ENCODE results near the gene DDO. TPM values are rescaled to one million over a fixed set of nuclear protein-coding genes. Genes with fewer than 3 reads are reported as not detected.

Gene DDO
- polyA plus RNA-seq, 1 donor from 2014 or later: not detected

DNA sequence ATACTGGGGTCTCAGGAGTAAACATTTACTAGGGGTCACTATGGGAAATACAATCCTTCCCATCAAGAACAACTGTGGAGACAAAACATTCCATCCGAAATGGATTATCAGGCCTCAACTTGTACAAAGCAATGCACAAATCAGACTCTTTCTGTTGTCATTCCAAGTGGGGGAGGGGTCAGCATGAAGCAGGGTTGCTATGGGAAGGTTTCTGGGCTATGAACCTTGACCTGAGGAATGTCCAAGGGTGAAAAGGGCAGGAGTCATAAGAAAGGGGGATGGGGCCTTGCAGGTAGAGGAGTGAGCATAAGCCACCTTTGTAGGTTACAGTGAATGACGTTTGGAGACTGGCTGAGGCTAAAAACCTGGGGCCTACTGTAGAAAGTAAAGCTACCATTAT lies 60.4 kb downstream of the DDO start:
- H3K79me2 ChIP-seq (replicated peaks; ENCODE audit: insufficient read depth, low read length): no peaks in the 10 kb centered on the region
- H3K27ac ChIP-seq (ENCODE audit: low read length): no peak overlapping the region
- H3F3A ChIP-seq (ENCODE audit: insufficient read depth, low read length, poor library complexity, severe bottlenecking): no peaks in the 10 kb centered on the region
- no peaks in the 10 kb centered on the region for H3K9me3 ChIP-seq (ENCODE audit: low read length)
- H3K36me3 ChIP-seq (ENCODE audit: insufficient read depth, low read length): no peaks in the 10 kb centered on the region
- H3K9ac ChIP-seq (ENCODE audit: low read length): no peak overlapping the region
- H3K9me2 ChIP-seq (ENCODE audit: insufficient read depth, low read length): no peaks in the 10 kb centered on the region
- no peak overlapping the region for H2AFZ ChIP-seq (ENCODE audit: low read depth, low read length)
- no peak overlapping the region for H3K4me2 ChIP-seq (ENCODE audit: low read length)
- no peak overlapping the region for H3K4me3 ChIP-seq (ENCODE audit: low read length)
- no peaks in the 10 kb centered on the region for H4K20me1 ChIP-seq (ENCODE audit: insufficient read depth)
- peaks cover 18% of the 10 kb centered on the region for H3K27me3 ChIP-seq (ENCODE audit: insufficient read depth, low read depth, low read length)
- TF ChIP-seq RAD21 (conservative IDR thresholded peaks at IDR 0.05) (no peak), EZH2 (IDR thresholded peaks at IDR 0.05; ENCODE audit: borderline replicate concordance, insufficient read depth, low read length, poor library complexity, severe bottlenecking) (no peak), TAF1 (IDR thresholded peaks at IDR 0.05; ENCODE audit: low read depth) (no peak), EP300 (conservative IDR thresholded peaks at IDR 0.05; ENCODE audit: poor library complexity, severe bottlenecking) (no peak), POLR2AphosphoS5 (IDR thresholded peaks at IDR 0.05) (no peak), SMC3 (conservative IDR thresholded peaks at IDR 0.05; ENCODE audit: poor library complexity) (no peak), MXI1 (conservative IDR thresholded peaks at IDR 0.05; ENCODE audit: poor library complexity, severe bottlenecking) (no peak)
- TF ChIP-seq, protein P1, sequence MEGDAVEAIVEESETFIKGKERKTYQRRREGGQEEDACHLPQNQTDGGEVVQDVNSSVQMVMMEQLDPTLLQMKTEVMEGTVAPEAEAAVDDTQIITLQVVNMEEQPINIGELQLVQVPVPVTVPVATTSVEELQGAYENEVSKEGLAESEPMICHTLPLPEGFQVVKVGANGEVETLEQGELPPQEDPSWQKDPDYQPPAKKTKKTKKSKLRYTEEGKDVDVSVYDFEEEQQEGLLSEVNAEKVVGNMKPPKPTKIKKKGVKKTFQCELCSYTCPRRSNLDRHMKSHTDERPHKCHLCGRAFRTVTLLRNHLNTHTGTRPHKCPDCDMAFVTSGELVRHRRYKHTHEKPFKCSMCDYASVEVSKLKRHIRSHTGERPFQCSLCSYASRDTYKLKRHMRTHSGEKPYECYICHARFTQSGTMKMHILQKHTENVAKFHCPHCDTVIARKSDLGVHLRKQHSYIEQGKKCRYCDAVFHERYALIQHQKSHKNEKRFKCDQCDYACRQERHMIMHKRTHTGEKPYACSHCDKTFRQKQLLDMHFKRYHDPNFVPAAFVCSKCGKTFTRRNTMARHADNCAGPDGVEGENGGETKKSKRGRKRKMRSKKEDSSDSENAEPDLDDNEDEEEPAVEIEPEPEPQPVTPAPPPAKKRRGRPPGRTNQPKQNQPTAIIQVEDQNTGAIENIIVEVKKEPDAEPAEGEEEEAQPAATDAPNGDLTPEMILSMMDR (IDR thresholded peaks at IDR 0.05; ENCODE audit: poor library complexity, severe bottlenecking): no peak
- TF ChIP-seq, protein P2, sequence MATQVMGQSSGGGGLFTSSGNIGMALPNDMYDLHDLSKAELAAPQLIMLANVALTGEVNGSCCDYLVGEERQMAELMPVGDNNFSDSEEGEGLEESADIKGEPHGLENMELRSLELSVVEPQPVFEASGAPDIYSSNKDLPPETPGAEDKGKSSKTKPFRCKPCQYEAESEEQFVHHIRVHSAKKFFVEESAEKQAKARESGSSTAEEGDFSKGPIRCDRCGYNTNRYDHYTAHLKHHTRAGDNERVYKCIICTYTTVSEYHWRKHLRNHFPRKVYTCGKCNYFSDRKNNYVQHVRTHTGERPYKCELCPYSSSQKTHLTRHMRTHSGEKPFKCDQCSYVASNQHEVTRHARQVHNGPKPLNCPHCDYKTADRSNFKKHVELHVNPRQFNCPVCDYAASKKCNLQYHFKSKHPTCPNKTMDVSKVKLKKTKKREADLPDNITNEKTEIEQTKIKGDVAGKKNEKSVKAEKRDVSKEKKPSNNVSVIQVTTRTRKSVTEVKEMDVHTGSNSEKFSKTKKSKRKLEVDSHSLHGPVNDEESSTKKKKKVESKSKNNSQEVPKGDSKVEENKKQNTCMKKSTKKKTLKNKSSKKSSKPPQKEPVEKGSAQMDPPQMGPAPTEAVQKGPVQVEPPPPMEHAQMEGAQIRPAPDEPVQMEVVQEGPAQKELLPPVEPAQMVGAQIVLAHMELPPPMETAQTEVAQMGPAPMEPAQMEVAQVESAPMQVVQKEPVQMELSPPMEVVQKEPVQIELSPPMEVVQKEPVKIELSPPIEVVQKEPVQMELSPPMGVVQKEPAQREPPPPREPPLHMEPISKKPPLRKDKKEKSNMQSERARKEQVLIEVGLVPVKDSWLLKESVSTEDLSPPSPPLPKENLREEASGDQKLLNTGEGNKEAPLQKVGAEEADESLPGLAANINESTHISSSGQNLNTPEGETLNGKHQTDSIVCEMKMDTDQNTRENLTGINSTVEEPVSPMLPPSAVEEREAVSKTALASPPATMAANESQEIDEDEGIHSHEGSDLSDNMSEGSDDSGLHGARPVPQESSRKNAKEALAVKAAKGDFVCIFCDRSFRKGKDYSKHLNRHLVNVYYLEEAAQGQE (IDR thresholded peaks at IDR 0.05; ENCODE audit: borderline replicate concordance): no peak

DNA sequence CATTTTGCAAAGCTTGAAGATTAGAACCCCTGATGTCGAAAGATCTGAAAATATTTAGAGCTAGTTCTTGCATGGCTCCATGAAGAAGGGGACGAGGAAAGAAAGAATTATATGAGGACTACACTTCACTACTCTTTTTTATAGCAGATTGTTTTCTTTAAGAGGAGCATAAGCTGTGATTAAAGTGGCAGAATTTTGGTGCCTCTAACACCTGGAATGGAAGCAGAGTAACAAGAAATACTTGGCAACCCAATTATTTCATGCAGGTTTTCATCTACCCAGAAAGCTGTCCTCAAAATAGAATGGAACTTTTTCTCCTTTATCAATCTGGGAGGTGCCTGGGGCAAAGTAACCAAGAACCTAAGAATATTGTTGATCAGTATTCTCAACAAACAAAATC lies 61.2 kb downstream of the DDO start:
- no peaks in the 10 kb centered on the region for H3F3A ChIP-seq (ENCODE audit: insufficient read depth, low read length, poor library complexity, severe bottlenecking)
- H4K20me1 ChIP-seq (ENCODE audit: insufficient read depth): no peaks in the 10 kb centered on the region
- H3K9me2 ChIP-seq (ENCODE audit: insufficient read depth, low read length): no peaks in the 10 kb centered on the region
- H2AFZ ChIP-seq (ENCODE audit: low read depth, low read length): no peak overlapping the region
- no peak overlapping the region for H3K9ac ChIP-seq (ENCODE audit: low read length)
- TF ChIP-seq TAF1 (IDR thresholded peaks at IDR 0.05; ENCODE audit: low read depth) (no peak), MXI1 (conservative IDR thresholded peaks at IDR 0.05; ENCODE audit: poor library complexity, severe bottlenecking) (no peak), EP300 (conservative IDR thresholded peaks at IDR 0.05; ENCODE audit: poor library complexity, severe bottlenecking) (no peak), POLR2AphosphoS5 (IDR thresholded peaks at IDR 0.05) (no peak), SMC3 (conservative IDR thresholded peaks at IDR 0.05; ENCODE audit: poor library complexity) (no peak), EZH2 (IDR thresholded peaks at IDR 0.05; ENCODE audit: borderline replicate concordance, insufficient read depth, low read length, poor library complexity, severe bottlenecking) (no peak), RAD21 (conservative IDR thresholded peaks at IDR 0.05) (no peak)
- TF ChIP-seq, protein P2 (IDR thresholded peaks at IDR 0.05; ENCODE audit: borderline replicate concordance): no peak
- TF ChIP-seq, protein P1 (IDR thresholded peaks at IDR 0.05; ENCODE audit: poor library complexity, severe bottlenecking): no peak
- H3K4me2 ChIP-seq (ENCODE audit: low read length): no peak overlapping the region
- H3K27ac ChIP-seq (ENCODE audit: low read length): no peak overlapping the region
- peaks cover 17% of the 10 kb centered on the region for H3K27me3 ChIP-seq (ENCODE audit: insufficient read depth, low read depth, low read length)
- H3K9me3 ChIP-seq (ENCODE audit: low read length): no peaks in the 10 kb centered on the region
- no peaks in the 10 kb centered on the region for H3K36me3 ChIP-seq (ENCODE audit: insufficient read depth, low read length)
- no peak overlapping the region for H3K4me3 ChIP-seq (ENCODE audit: low read length)
- H3K79me2 ChIP-seq (replicated peaks; ENCODE audit: insufficient read depth, low read length): no peaks in the 10 kb centered on the region

Measured in neural cell (in vitro differentiated cells).